Measurements from ENCODE around the gene USP35. TPM values are rescaled to one million over a fixed set of nuclear protein-coding genes. Genes with fewer than 3 reads are reported as not detected.

USP35 gene
- total and polyA plus RNA-seq, 4 donors: 4.9 to 9.6 (median 5.6) TPM

GRCh38 chr11:78187366-78188285 is 1.1 kb upstream of the USP35 start:
- H3K9me3 ChIP-seq (ENCODE audit: control insufficient read depth in 4 of 4, insufficient read depth in 3 of 4, low read length in 3 of 4): no peaks in the 10 kb centered on the region
- peak overlapping the region; percentile 44 to 53 for H3K27ac ChIP-seq (ENCODE audit: low read depth in 1 of 2, low read length in 1 of 2)
- peak overlapping the region; percentile 60 for H3K4me3 ChIP-seq
- peaks cover 0 to 26% (median 0%) of the 10 kb centered on the region in 5 donors for H3K4me1 ChIP-seq (ENCODE audit: control insufficient read depth in 5 of 5, insufficient read depth in 5 of 5, low read length in 5 of 5)
- H3K9ac ChIP-seq (ENCODE audit: insufficient read depth in 1 of 2, low read length in 2 of 2): peak overlapping the region in 1 of 2 donors; percentile 53
- TF ChIP-seq, protein P1, sequence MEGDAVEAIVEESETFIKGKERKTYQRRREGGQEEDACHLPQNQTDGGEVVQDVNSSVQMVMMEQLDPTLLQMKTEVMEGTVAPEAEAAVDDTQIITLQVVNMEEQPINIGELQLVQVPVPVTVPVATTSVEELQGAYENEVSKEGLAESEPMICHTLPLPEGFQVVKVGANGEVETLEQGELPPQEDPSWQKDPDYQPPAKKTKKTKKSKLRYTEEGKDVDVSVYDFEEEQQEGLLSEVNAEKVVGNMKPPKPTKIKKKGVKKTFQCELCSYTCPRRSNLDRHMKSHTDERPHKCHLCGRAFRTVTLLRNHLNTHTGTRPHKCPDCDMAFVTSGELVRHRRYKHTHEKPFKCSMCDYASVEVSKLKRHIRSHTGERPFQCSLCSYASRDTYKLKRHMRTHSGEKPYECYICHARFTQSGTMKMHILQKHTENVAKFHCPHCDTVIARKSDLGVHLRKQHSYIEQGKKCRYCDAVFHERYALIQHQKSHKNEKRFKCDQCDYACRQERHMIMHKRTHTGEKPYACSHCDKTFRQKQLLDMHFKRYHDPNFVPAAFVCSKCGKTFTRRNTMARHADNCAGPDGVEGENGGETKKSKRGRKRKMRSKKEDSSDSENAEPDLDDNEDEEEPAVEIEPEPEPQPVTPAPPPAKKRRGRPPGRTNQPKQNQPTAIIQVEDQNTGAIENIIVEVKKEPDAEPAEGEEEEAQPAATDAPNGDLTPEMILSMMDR (IDR thresholded peaks at IDR 0.05; ENCODE audit: control extremely low read depth, extremely low read depth): no peak
- H3K36me3 ChIP-seq (ENCODE audit: control insufficient read depth in 4 of 4, insufficient read depth in 4 of 4, low read length in 4 of 4): no peaks in the 10 kb centered on the region
- WGBS, 2 donors: 18 to 24% methylated on average over 31 of the region's 31 CpGs
- DNase-seq: no peak
- no peaks in the 10 kb centered on the region for H3K27me3 ChIP-seq (ENCODE audit: control insufficient read depth in 3 of 3, insufficient read depth in 3 of 3, low read length in 2 of 3)
- ATAC-seq (ENCODE audit: insufficient read depth, low FRiP score): no peak

GRCh38 chr11:78189174-78189724 is 530 bp downstream of the USP35 start:
- DNase-seq: no peak
- ATAC-seq (ENCODE audit: insufficient read depth, low FRiP score): no peak
- H3K4me1 ChIP-seq (ENCODE audit: control insufficient read depth in 5 of 5, insufficient read depth in 5 of 5, low read length in 5 of 5): peaks cover 0 to 26% (median 0%) of the 10 kb centered on the region in 5 donors
- H3K9ac ChIP-seq (ENCODE audit: insufficient read depth in 1 of 2, low read length in 2 of 2): no peak overlapping the region
- no peaks in the 10 kb centered on the region for H3K27me3 ChIP-seq (ENCODE audit: control insufficient read depth in 3 of 3, insufficient read depth in 3 of 3, low read length in 2 of 3)
- TF ChIP-seq, protein P1 (IDR thresholded peaks at IDR 0.05; ENCODE audit: control extremely low read depth, extremely low read depth): no peak
- H3K9me3 ChIP-seq (ENCODE audit: control insufficient read depth in 4 of 4, insufficient read depth in 3 of 4, low read length in 3 of 4): no peaks in the 10 kb centered on the region
- 36 to 50% methylated on average over 18 of the region's 18 CpGs for WGBS, 2 donors
- no peaks in the 10 kb centered on the region for H3K36me3 ChIP-seq (ENCODE audit: control insufficient read depth in 4 of 4, insufficient read depth in 4 of 4, low read length in 4 of 4)
- H3K27ac ChIP-seq (ENCODE audit: low read depth in 1 of 2, low read length in 1 of 2): peak overlapping the region in 1 of 2 donors; percentile 5
- peak overlapping the region; percentile 67 for H3K4me3 ChIP-seq

DNA sequence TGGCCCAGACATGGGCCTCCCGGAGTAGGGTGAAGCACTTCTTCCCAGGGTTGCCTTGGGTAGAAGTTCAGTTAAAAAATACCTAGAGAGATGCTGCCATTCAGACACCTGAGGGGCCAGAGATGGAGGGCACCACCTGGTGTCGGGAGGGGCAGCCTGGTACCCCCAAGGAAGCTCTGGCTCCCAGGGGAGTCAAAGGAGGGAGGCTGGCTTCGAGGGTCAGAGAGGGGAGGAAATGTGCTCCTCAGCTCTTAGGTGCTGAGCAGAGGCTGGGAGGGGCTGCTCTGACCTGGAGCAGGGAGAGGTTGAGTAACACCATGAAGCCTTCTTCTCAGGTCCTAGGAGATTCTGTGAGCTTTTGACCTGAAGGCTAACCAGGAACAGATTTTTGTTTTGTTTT is 1.1 kb downstream of the USP35 start:
- ATAC-seq (ENCODE audit: insufficient read depth, low FRiP score): no peak
- H3K4me3 ChIP-seq: no peak overlapping the region
- TF ChIP-seq, protein P1 (IDR thresholded peaks at IDR 0.05; ENCODE audit: control extremely low read depth, extremely low read depth): no peak
- no peak for DNase-seq
- peaks cover 0 to 26% (median 0%) of the 10 kb centered on the region in 5 donors for H3K4me1 ChIP-seq (ENCODE audit: control insufficient read depth in 5 of 5, insufficient read depth in 5 of 5, low read length in 5 of 5)
- no peak overlapping the region for H3K9ac ChIP-seq (ENCODE audit: insufficient read depth in 1 of 2, low read length in 2 of 2)
- peak overlapping the region in 1 of 2 donors; percentile 7 for H3K27ac ChIP-seq (ENCODE audit: low read depth in 1 of 2, low read length in 1 of 2)
- WGBS, 2 donors: 49 to 58% methylated on average over 3 of the region's 3 CpGs
- no peaks in the 10 kb centered on the region for H3K9me3 ChIP-seq (ENCODE audit: control insufficient read depth in 4 of 4, insufficient read depth in 3 of 4, low read length in 3 of 4)
- H3K36me3 ChIP-seq (ENCODE audit: control insufficient read depth in 4 of 4, insufficient read depth in 4 of 4, low read length in 4 of 4): no peaks in the 10 kb centered on the region
- no peaks in the 10 kb centered on the region for H3K27me3 ChIP-seq (ENCODE audit: control insufficient read depth in 3 of 3, insufficient read depth in 3 of 3, low read length in 2 of 3)

All from lung (tissue), 12 donors.